Esophagus squamous epithelium (tissue), 5 donors: Measurements from ENCODE around the gene CXCL3. TPM values are rescaled to one million over a fixed set of nuclear protein-coding genes. Genes with fewer than 3 reads are reported as not detected.

ENCODE experiments used
- DNase-seq: peaks from one replicate; lab custom pipeline; 2025; lab: John Stamatoyannopoulos, UW
- H3K27ac ChIP-seq, 4 donors: fragments of 200-600 bp; sonication (generic); one replicate each; pipeline ENCODE4 v1.5.1; 2016 to 2019; ENCODE audit warnings: mild to moderate bottlenecking in 1 of 4
- H3K27me3 ChIP-seq, 4 donors: fragments of 200-600 bp; sonication (generic); 1 replicate in 3 of 4; 2 replicates in 1 of 4; pipeline versions ENCODE4 v1.5.1 to v1.6.0; 2017 to 2021; ENCODE audit warnings: antibody characterized with exemption in 1 of 4
- H3K36me3 ChIP-seq, 3 donors: fragments of 200-600 bp; sonication (generic); one replicate each; pipeline ENCODE4 v1.5.1; 2016 to 2019
- H3K4me1 ChIP-seq, 3 donors: fragments of 200-600 bp; sonication (generic); one replicate each; pipeline ENCODE4 v1.5.1; 2017 to 2019
- H3K4me3 ChIP-seq, 4 donors: fragments of 200-600 bp; sonication (generic); 1 replicate in 3 of 4; 2 replicates in 1 of 4; pipeline ENCODE4 v1.5.1; 2016 to 2019; ENCODE audit warnings: mild to moderate bottlenecking in 2 of 4, moderate library complexity in 1 of 4
- H3K9me3 ChIP-seq, 3 donors: fragments of 200-600 bp; sonication (generic); one replicate each; pipeline ENCODE4 v1.5.1; 2016 to 2019
- CTCF ChIP-seq, 6 experiments: fragments of 450-650 bp in 4 of 6; fragments of 200-600 bp in 2 of 6; sonication (generic) in 2 of 6; IDR thresholded peaks; one replicate each; pipeline ENCODE4 v1.5.1; 2016 to 2019; ENCODE audit warnings: antibody characterized with exemption in 6 of 6, mild to moderate bottlenecking in 4 of 6, moderate library complexity in 4 of 6
- POLR2A ChIP-seq, 4 donors: fragments of 450-650 bp; IDR thresholded peaks; one replicate each; pipeline ENCODE4 v1.6.1; 2017; ENCODE audit warnings: antibody characterized with exemption in 4 of 4, mild to moderate bottlenecking in 4 of 4, moderate library complexity in 3 of 4
- WGBS, 2 donors: methylation state at CpG; one replicate each; pipeline ENCODE4 v1.1.5; 2018; 5-methylcytosine and 5-hydroxymethylcytosine counted together
- intact Hi-C: fragments of 100-400 bp; cut with DNase I; formaldehyde crosslinking; loops from one replicate; pipeline ENCODE4 v1.15.0; 2022
- small RNA-seq, 4 donors: library from RNA; depleted of rRNA; stranded (forward); fragments of <200 nt; gene quantifications; one replicate each; pipeline ENCODE3, GENCODE V24; 2016
- total RNA-seq, 4 donors: library from RNA; depleted of rRNA; stranded (reverse); fragments of >200 nt; gene quantifications; one replicate each; pipeline ENCODE4 v1.1.0, GENCODE V29; 2016
- donor health status: DM: yes; HTN: yes; CAD: no.

The CXCL3 gene
- total RNA-seq, 4 donors from 2014 or later: 3.2 TPM; not detected in 3

- TF ChIP-seq CTCF (IDR thresholded peaks at IDR 0.05): no peak
- TF ChIP-seq POLR2A (IDR thresholded peaks at IDR 0.05): no peak
- no peaks in the 10 kb centered on the region for H3K36me3 ChIP-seq
- no peak overlapping the region for H3K27ac ChIP-seq
- no peaks in the 10 kb centered on the region for H3K9me3 ChIP-seq
- H3K27me3 ChIP-seq: peaks cover 0 to 9% (median 0%) of the 10 kb centered on the region in 4 donors
- WGBS, 2 donors: 81 to 82% methylated on average over 9 of the region's 9 CpGs
- no peak overlapping the region for H3K4me3 ChIP-seq
- DNase-seq: no peak
- intact Hi-C loops: no loop called here
- H3K4me1 ChIP-seq: no peaks in the 10 kb centered on the region
These were observed 47.3 kb downstream of the CXCL3 start for GRCh38 chr4:73990988-73991741.

- DNase-seq: no peak
- H3K4me3 ChIP-seq: no peak overlapping the region
- peaks cover 0 to 9% (median 0%) of the 10 kb centered on the region in 4 donors for H3K27me3 ChIP-seq
- 82% methylated on average over 5 of the region's 5 CpGs for WGBS, 2 donors
- no peaks in the 10 kb centered on the region for H3K9me3 ChIP-seq
- H3K36me3 ChIP-seq: no peaks in the 10 kb centered on the region
- no peak for TF ChIP-seq CTCF (IDR thresholded peaks at IDR 0.05)
- no peak for TF ChIP-seq POLR2A (IDR thresholded peaks at IDR 0.05)
- intact Hi-C loops: no loop called here
- H3K27ac ChIP-seq: no peak overlapping the region
- H3K4me1 ChIP-seq: no peaks in the 10 kb centered on the region
These were observed 48.6 kb downstream of the CXCL3 start for GRCh38 chr4:73989928-73990327.

GRCh38 chr4:73989031-73989430, 49.5 kb downstream of the CXCL3 start:
- 66 to 74% methylated on average over 3 of the region's 3 CpGs for WGBS, 2 donors
- no peaks in the 10 kb centered on the region for H3K9me3 ChIP-seq
- H3K36me3 ChIP-seq: no peaks in the 10 kb centered on the region
- H3K4me3 ChIP-seq: no peak overlapping the region
- no peak overlapping the region for H3K27ac ChIP-seq
- intact Hi-C loops: no loop called here
- peaks cover 0 to 9% (median 0%) of the 10 kb centered on the region in 4 donors for H3K27me3 ChIP-seq
- TF ChIP-seq POLR2A (IDR thresholded peaks at IDR 0.05) (no peak), CTCF (IDR thresholded peaks at IDR 0.05) (no peak)
- DNase-seq: no peak
- no peaks in the 10 kb centered on the region for H3K4me1 ChIP-seq

- no peaks in the 10 kb centered on the region for H3K9me3 ChIP-seq
- H3K4me3 ChIP-seq: no peak within 1 kb of the TSS
- intact Hi-C loops: no loop called here
- no peak for DNase-seq
- H3K27me3 ChIP-seq: peaks cover 0 to 11% (median 0%) of the 10 kb centered on the region in 4 donors
- H3K4me1 ChIP-seq: no peaks in the 10 kb centered on the region
- TF ChIP-seq POLR2A (IDR thresholded peaks at IDR 0.05) (no peak), CTCF (IDR thresholded peaks at IDR 0.05) (no peak)
- H3K27ac ChIP-seq: no peak within 1 kb of the TSS
- 63 to 82% methylated on average over 2 of the region's 2 CpGs for WGBS, 2 donors
- no peaks in the 10 kb centered on the region for H3K36me3 ChIP-seq
These were observed 50.4 kb downstream of the CXCL3 start, which contains the start of gene PPBP for GRCh38 chr4:73988061-73988460. TSS of gene PPBP (minus strand) at chr4:73988190. CDS start at chr4:73988103, 87 bp downstream.

Small RNA genes within 50 kb of the gene (small RNA-seq; reads per million reads assigned to genes)
- 0 reads per million in 4 donors for gene RN7SL218P

Other genes starting within 250 kb of the CXCL3 start
- gene CXCL6, start 202.0 kb downstream of the CXCL3 start, total RNA-seq: 10 to 100 TPM in 1 of 4 donors, 1 to 10 TPM in 1, under 1 TPM in 1, not detected in 1; 0.57 to 10.1 (median 9.4) TPM
- gene PF4V1, start 185.4 kb downstream of the CXCL3 start, total RNA-seq: not detected
- 100 to 1,000 TPM in 1 of 4 donors, 10 to 100 TPM in 2, 1 to 10 TPM in 1; 9.5 to 152 (median 50.1) TPM for gene CXCL1, start 169.3 kb downstream of the CXCL3 start, total RNA-seq
- not detected for gene PF4, start 56.7 kb downstream of the CXCL3 start, total RNA-seq
- gene PPBP, start 50.5 kb downstream of the CXCL3 start, total RNA-seq: under 1 TPM in 1 of 4 donors, not detected in 3; 0.92 TPM
- under 1 TPM in 2 of 4 donors, not detected in 2; 0.23 to 0.70 TPM for gene CXCL5, start 40.0 kb downstream of the CXCL3 start, total RNA-seq
- gene CXCL2, start 60.5 kb upstream of the CXCL3 start, total RNA-seq: 1 to 10 TPM in 3 of 4 donors, under 1 TPM in 1; 0.64 to 4.8 (median 2.2) TPM
- 10 to 100 TPM in 3 of 4 donors, 1 to 10 TPM in 1; 9.9 to 22.9 (median 19.1) TPM for gene MTHFD2L, start 119.4 kb upstream of the CXCL3 start, total RNA-seq